HEK293 (cell line): ENCODE measurements around the gene CD19.

ENCODE experiments used
- CTCF ChIA-PET: fragments of 350-600 bp; formaldehyde crosslinking; extraction: SDS; loops from one replicate; lab custom pipeline; 2021; ENCODE audit warnings: antibody characterized with exemption; lab: Yijun Ruan, JAX
- POLR2A ChIA-PET: fragments of 300-600 bp; formaldehyde crosslinking; extraction: SDS; loops from one replicate; lab custom pipeline; 2020; ENCODE audit warnings: antibody characterized with exemption, inconsistent platforms; lab: Yijun Ruan, JAX
- H3K27ac ChIP-seq: fragments of 200-500 bp; sonication (Bioruptor generic); 2 replicates; pipeline ENCODE4 v1.5.1; 2014; ENCODE audit warnings: low read depth, low read length, control low read depth, inconsistent platforms; ENCODE audit errors: extremely low read depth
- H3K36me3 ChIP-seq, 2 experiments: fragments of 200-500 bp in 1 of 2; sonication (Bioruptor generic) in 1 of 2; 1 replicate in 1 of 2; 2 replicates in 1 of 2; pipeline ENCODE4 v1.5.1; 2014 to 2017; ENCODE audit warnings: inconsistent platforms in 2 of 2, low read length in 2 of 2; ENCODE audit not compliant: control insufficient read depth in 2 of 2, insufficient read depth in 1 of 2
- H3K4me1 ChIP-seq: fragments of 200-500 bp; sonication (Bioruptor generic); 2 replicates; pipeline ENCODE4 v1.5.1; 2014; ENCODE audit warnings: mild to moderate bottlenecking, low read length, inconsistent platforms; ENCODE audit not compliant: control insufficient read depth, insufficient read depth
- H3K4me3 ChIP-seq: 2 replicates; pipeline ENCODE4 v1.5.1; 2011; ENCODE audit warnings: low read depth, mild to moderate bottlenecking, control low read depth, low read length, moderate library complexity
- H3K9me3 ChIP-seq: fragments of 200-500 bp; sonication (Bioruptor generic); 2 replicates; pipeline ENCODE4 v1.5.1; 2014; ENCODE audit warnings: low read depth, low read length, inconsistent platforms; ENCODE audit not compliant: control insufficient read depth, insufficient read depth
- OSR2 ChIP-seq: fragments of 450-650 bp; formaldehyde crosslinking; IDR thresholded peaks from 2 replicates; pipeline ENCODE4 v1.5.1; 2016; ENCODE audit warnings: missing biosample characterization, missing genetic modification characterization
- PRDM4 ChIP-seq: fragments of 450-650 bp; formaldehyde crosslinking; IDR thresholded peaks from 2 replicates; pipeline ENCODE4 v1.5.1; 2017; ENCODE audit warnings: missing biosample characterization, missing genetic modification characterization
- ZBTB17 ChIP-seq: fragments of 450-650 bp; formaldehyde crosslinking; IDR thresholded peaks from 2 replicates; pipeline ENCODE4 v1.5.1; 2016; ENCODE audit warnings: missing biosample characterization, missing genetic modification characterization
- ZBTB20 ChIP-seq: fragments of 450-650 bp; formaldehyde crosslinking; IDR thresholded peaks from 2 replicates; pipeline ENCODE4 v1.5.1; 2016; ENCODE audit warnings: missing biosample characterization, missing genetic modification characterization
- ZBTB49 ChIP-seq: fragments of 450-650 bp; formaldehyde crosslinking; IDR thresholded peaks from 2 replicates; pipeline ENCODE4 v1.5.1; 2016; ENCODE audit warnings: missing biosample characterization, missing genetic modification characterization, low read depth
- ZFHX2 ChIP-seq: fragments of 450-650 bp; formaldehyde crosslinking; conservative IDR thresholded peaks from 2 replicates; pipeline ENCODE4 v1.5.1; 2016; ENCODE audit warnings: missing biosample characterization, missing genetic modification characterization
- ZFP37 ChIP-seq: fragments of 450-650 bp; formaldehyde crosslinking; IDR thresholded peaks from 2 replicates; pipeline ENCODE4 v1.5.1; 2016; ENCODE audit warnings: missing biosample characterization, missing genetic modification characterization
- ZNF169 ChIP-seq: fragments of 450-650 bp; formaldehyde crosslinking; IDR thresholded peaks from 2 replicates; pipeline ENCODE4 v1.5.1; 2016; ENCODE audit warnings: missing biosample characterization, missing genetic modification characterization
- ZNF248 ChIP-seq: fragments of 450-650 bp; formaldehyde crosslinking; IDR thresholded peaks from 2 replicates; pipeline ENCODE4 v1.5.1; 2017; ENCODE audit warnings: missing biosample characterization, missing genetic modification characterization
- ZNF274 ChIP-seq, 2 experiments: fragments of 200-500 bp in 1 of 2; fragments of 450-650 bp in 1 of 2; sonication (Bioruptor generic) in 1 of 2; formaldehyde crosslinking in 1 of 2; IDR thresholded peaks; 2 replicates each; pipeline versions ENCODE4 v1.5.1 to v1.6.1; 2014 to 2016; ENCODE audit warnings: borderline replicate concordance in 1 of 2, inconsistent platforms in 1 of 2, low read length in 1 of 2, missing biosample characterization in 1 of 2, missing genetic modification characterization in 1 of 2
- ZNF302 ChIP-seq: fragments of 450-650 bp; formaldehyde crosslinking; IDR thresholded peaks from 2 replicates; pipeline ENCODE4 v1.5.1; 2016; ENCODE audit warnings: missing biosample characterization, missing genetic modification characterization, low read depth
- ZNF350 ChIP-seq: fragments of 450-650 bp; formaldehyde crosslinking; IDR thresholded peaks from 2 replicates; pipeline ENCODE4 v1.5.0; 2017; ENCODE audit warnings: missing biosample characterization, mild to moderate bottlenecking, missing genetic modification characterization
- ZNF555 ChIP-seq: fragments of 450-650 bp; formaldehyde crosslinking; conservative IDR thresholded peaks from 2 replicates; pipeline ENCODE4 v1.5.1; 2017; ENCODE audit warnings: missing biosample characterization, mild to moderate bottlenecking, missing genetic modification characterization, inconsistent platforms
- ZNF645 ChIP-seq: fragments of 450-650 bp; formaldehyde crosslinking; IDR thresholded peaks from 2 replicates; pipeline ENCODE4; 2016; ENCODE audit warnings: missing biosample characterization, missing genetic modification characterization
- ZNF768 ChIP-seq: fragments of 450-650 bp; formaldehyde crosslinking; IDR thresholded peaks from 2 replicates; pipeline ENCODE4 v1.5.1; 2018; ENCODE audit warnings: missing biosample characterization, mild to moderate bottlenecking, missing genetic modification characterization
- TF ChIP-seq, protein P1 (sequence below): fragments of 450-650 bp; formaldehyde crosslinking; IDR thresholded peaks from 2 replicates; pipeline ENCODE4 v1.5.1; 2016; ENCODE audit warnings: missing biosample characterization, missing genetic modification characterization
- TF ChIP-seq, protein P2 (sequence below): fragments of 450-650 bp; formaldehyde crosslinking; IDR thresholded peaks from 2 replicates; pipeline ENCODE4 v1.5.1; 2016; ENCODE audit warnings: missing biosample characterization, missing genetic modification characterization
- TF ChIP-seq, protein P3 (sequence below): fragments of 450-650 bp; formaldehyde crosslinking; IDR thresholded peaks from 2 replicates; pipeline ENCODE4 v1.5.0; 2017; ENCODE audit warnings: missing biosample characterization, missing genetic modification characterization, borderline replicate concordance

CD19 gene

DNA sequence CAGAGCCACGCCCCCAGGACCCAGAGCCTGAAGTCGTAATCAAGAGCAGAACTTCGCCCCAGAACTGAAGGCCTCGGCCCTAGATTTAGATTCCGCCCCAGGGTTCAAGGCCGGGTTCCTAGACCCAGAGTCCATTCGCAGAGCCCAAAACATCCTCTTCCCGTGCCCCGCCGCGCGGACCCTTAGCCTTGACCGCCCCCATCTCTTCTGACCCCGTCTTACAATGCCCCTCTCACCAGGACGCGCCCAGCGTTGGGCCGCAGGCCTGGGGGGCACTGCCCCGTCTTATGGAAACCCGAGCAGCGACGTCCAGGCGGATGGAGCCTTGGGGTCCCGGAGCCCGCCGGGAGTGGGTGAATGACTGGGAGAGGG, 5.0 kb downstream of the CD19 start (continued):
- no peak for TF ChIP-seq ZNF302

DNA sequence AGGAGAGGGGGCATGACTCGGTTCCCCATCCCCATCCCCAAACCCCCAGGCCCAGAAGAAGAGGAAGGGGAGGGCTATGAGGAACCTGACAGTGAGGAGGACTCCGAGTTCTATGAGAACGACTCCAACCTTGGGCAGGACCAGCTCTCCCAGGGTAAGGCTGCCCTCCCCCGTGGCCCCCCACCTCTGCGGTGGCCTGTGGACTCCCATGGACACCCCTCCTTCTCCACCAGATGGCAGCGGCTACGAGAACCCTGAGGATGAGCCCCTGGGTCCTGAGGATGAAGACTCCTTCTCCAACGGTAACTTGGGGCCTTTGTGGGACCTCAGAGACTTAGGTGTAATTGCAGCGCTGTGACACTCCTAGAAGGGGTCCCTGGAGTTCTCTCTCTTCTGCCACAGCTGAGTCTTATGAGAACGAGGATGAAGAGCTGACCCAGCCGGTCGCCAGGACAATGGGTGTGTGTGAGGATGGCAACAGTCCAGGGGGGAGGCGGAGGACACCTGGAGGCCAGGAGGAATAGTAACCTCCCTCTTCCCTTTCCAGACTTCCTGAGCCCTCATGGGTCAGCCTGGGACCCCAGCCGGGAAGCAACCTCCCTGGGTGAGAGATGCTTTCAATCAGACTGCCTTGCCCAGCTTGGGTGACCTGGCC, 5.6 kb downstream of the CD19 start:
- Histone ChIP-seq H3K4me3 (no peak overlapping the region), H3K4me1 (no peaks in the 10 kb centered on the region), H3K9me3 (no peaks in the 10 kb centered on the region), H3K27ac (no peak overlapping the region), H3K36me3 (no peaks in the 10 kb centered on the region)
- ChIA-PET CTCF (interaction anchor here (0.6 to 0.7 kb wide), 3 partner anchors 18 to 40 kb away, joined by 3 to 4 read pairs (median 3); no protein-coding TSS in a partner anchor), POLR2A (no interaction called here)
- TF ChIP-seq, protein P1, sequence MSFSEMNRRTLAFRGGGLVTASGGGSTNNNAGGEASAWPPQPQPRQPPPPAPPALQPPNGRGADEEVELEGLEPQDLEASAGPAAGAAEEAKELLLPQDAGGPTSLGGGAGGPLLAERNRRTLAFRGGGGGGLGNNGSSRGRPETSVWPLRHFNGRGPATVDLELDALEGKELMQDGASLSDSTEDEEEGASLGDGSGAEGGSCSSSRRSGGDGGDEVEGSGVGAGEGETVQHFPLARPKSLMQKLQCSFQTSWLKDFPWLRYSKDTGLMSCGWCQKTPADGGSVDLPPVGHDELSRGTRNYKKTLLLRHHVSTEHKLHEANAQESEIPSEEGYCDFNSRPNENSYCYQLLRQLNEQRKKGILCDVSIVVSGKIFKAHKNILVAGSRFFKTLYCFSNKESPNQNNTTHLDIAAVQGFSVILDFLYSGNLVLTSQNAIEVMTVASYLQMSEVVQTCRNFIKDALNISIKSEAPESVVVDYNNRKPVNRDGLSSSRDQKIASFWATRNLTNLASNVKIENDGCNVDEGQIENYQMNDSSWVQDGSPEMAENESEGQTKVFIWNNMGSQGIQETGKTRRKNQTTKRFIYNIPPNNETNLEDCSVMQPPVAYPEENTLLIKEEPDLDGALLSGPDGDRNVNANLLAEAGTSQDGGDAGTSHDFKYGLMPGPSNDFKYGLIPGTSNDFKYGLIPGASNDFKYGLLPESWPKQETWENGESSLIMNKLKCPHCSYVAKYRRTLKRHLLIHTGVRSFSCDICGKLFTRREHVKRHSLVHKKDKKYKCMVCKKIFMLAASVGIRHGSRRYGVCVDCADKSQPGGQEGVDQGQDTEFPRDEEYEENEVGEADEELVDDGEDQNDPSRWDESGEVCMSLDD (tag by site-specific recombination): no peak
- TF ChIP-seq PRDM4 (tag by site-specific recombination) (no peak), ZFP37 (no peak), OSR2 (no peak), ZNF350 (tag by site-specific recombination) (no peak), ZNF274 (IDR thresholded peaks at IDR 0.05; ENCODE audit: low read length) (no peak), ZNF274 (tag by site-specific recombination; IDR thresholded peaks at IDR 0.05; ENCODE audit: borderline replicate concordance) (no peak), ZBTB49 (tag by site-specific recombination) (no peak), ZBTB17 (tag by site-specific recombination) (no peak), ZNF248 (tag by site-specific recombination) (no peak), ZNF768 (tag by site-specific recombination) (no peak), ZNF169 (tag by site-specific recombination) (no peak), ZBTB20 (tag by site-specific recombination) (no peak), ZFHX2 (tag by site-specific recombination) (no peak), ZNF645 (tag by site-specific recombination) (no peak), ZNF555 (no peak)
- TF ChIP-seq, protein P2, sequence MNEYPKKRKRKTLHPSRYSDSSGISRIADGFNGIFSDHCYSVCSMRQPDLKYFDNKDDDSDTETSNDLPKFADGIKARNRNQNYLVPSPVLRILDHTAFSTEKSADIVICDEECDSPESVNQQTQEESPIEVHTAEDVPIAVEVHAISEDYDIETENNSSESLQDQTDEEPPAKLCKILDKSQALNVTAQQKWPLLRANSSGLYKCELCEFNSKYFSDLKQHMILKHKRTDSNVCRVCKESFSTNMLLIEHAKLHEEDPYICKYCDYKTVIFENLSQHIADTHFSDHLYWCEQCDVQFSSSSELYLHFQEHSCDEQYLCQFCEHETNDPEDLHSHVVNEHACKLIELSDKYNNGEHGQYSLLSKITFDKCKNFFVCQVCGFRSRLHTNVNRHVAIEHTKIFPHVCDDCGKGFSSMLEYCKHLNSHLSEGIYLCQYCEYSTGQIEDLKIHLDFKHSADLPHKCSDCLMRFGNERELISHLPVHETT: no peak
- TF ChIP-seq, protein P3, sequence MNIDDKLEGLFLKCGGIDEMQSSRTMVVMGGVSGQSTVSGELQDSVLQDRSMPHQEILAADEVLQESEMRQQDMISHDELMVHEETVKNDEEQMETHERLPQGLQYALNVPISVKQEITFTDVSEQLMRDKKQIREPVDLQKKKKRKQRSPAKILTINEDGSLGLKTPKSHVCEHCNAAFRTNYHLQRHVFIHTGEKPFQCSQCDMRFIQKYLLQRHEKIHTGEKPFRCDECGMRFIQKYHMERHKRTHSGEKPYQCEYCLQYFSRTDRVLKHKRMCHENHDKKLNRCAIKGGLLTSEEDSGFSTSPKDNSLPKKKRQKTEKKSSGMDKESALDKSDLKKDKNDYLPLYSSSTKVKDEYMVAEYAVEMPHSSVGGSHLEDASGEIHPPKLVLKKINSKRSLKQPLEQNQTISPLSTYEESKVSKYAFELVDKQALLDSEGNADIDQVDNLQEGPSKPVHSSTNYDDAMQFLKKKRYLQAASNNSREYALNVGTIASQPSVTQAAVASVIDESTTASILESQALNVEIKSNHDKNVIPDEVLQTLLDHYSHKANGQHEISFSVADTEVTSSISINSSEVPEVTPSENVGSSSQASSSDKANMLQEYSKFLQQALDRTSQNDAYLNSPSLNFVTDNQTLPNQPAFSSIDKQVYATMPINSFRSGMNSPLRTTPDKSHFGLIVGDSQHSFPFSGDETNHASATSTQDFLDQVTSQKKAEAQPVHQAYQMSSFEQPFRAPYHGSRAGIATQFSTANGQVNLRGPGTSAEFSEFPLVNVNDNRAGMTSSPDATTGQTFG (tag by site-specific recombination): no peak
